CD1c-positive myeloid dendritic cell (primary cell): ENCODE measurements around the gene PCDHGB7.
"Not testable (repeated sequence)": the region's sequence is repeated elsewhere in the genome, so short reads cannot be mapped to it uniquely, and the experiment has no call there.

Experiments
- DNase-seq: peaks from one replicate; pipeline ENCODE4 v3.0.0-alpha.2; 2016; ENCODE audit errors: extremely low spot score

The PCDHGB7 gene

DNA sequence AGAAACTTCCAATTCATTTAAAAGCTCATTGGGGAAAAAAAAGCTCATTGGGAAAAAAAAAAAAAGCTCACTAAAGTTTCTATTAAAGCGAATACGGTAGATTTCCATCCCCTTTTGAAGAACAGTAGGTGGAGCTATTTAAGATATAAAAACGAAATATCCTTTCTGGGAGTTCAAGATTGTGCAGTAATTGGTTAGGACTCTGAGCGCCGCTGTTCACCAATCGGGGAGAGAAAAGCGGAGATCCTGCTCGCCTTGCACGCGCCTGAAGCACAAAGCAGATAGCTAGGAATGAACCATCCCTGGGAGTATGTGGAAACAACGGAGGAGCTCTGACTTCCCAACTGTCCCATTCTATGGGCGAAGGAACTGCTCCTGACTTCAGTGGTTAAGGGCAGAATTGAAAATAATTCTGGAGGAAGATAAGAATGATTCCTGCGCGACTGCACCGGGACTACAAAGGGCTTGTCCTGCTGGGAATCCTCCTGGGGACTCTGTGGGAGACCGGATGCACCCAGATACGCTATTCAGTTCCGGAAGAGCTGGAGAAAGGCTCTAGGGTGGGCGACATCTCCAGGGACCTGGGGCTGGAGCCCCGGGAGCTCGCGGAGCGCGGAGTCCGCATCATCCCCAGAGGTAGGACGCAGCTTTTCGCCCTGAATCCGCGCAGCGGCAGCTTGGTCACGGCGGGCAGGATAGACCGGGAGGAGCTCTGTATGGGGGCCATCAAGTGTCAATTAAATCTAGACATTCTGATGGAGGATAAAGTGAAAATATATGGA is 13.0 kb downstream of the PCDHGB7 start, which contains the start of gene PCDHGA12:
Gene PCDHGA12 (plus strand): TSS at position 176 of the 782 bp plus-strand sequence. CDS start 253 bp downstream, at position 429.
- DNase-seq, result peak; percentile 74

DNA sequence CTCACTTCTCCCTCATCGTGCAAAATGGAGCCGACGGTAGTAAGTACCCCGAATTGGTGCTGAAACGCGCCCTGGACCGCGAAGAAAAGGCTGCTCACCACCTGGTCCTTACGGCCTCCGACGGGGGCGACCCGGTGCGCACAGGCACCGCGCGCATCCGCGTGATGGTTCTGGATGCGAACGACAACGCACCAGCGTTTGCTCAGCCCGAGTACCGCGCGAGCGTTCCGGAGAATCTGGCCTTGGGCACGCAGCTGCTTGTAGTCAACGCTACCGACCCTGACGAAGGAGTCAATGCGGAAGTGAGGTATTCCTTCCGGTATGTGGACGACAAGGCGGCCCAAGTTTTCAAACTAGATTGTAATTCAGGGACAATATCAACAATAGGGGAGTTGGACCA is 13.8 kb downstream of the PCDHGB7 start:
- no peak for DNase-seq

DNA sequence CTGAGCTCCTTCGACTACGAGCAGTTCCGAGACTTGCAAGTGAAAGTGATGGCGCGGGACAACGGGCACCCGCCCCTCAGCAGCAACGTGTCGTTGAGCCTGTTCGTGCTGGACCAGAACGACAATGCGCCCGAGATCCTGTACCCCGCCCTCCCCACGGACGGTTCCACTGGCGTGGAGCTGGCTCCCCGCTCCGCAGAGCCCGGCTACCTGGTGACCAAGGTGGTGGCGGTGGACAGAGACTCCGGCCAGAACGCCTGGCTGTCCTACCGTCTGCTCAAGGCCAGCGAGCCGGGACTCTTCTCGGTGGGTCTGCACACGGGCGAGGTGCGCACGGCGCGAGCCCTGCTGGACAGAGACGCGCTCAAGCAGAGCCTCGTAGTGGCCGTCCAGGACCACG is 14.8 kb downstream of the PCDHGB7 start:
- not testable (repeated sequence) for DNase-seq

DNA sequence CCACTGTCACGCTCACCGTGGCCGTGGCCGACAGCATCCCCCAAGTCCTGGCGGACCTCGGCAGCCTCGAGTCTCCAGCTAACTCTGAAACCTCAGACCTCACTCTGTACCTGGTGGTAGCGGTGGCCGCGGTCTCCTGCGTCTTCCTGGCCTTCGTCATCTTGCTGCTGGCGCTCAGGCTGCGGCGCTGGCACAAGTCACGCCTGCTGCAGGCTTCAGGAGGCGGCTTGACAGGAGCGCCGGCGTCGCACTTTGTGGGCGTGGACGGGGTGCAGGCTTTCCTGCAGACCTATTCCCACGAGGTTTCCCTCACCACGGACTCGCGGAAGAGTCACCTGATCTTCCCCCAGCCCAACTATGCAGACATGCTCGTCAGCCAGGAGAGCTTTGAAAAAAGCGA is 15.2 kb downstream of the PCDHGB7 start:
- DNase-seq, result not testable (repeated sequence)

DNA sequence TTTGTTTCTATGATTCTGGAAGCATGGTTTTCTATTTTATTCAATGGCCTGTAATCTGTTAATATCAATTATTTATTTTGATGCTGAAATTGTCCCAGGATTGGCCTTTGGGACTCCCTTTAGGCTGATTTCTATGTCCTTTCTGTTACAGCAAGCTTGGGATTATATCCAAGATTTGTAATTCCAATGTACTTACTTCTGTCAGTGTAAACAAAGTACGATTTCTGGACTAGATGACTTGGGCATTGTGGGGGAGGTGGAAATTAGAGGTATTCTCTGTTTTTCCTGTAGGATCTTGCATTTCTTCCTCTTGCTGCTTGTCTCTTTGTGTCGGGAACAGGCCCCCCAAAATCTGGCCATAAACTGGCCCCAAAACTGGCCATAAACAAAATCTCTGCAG is 16.5 kb downstream of the PCDHGB7 start:
- no peak for DNase-seq

DNA sequence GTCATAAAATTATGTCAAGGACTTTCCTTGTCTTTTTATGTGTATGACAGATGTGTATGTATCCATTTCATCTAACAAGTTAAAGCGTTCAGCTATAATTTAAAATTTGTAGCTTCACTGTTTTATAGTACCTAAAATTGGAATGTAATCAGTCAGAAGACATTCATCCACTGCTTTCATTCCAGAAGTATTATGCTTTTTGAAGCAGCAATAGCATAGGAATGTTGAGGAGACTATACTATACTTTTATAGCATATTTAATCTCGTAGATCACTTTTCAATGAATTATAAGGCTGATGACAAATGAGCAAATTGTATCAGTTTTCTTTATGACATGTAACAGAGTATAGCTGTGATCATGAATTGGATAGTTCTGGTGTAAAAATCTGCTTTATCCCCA is 19.7 kb downstream of the PCDHGB7 start:
- no peak for DNase-seq

DNA sequence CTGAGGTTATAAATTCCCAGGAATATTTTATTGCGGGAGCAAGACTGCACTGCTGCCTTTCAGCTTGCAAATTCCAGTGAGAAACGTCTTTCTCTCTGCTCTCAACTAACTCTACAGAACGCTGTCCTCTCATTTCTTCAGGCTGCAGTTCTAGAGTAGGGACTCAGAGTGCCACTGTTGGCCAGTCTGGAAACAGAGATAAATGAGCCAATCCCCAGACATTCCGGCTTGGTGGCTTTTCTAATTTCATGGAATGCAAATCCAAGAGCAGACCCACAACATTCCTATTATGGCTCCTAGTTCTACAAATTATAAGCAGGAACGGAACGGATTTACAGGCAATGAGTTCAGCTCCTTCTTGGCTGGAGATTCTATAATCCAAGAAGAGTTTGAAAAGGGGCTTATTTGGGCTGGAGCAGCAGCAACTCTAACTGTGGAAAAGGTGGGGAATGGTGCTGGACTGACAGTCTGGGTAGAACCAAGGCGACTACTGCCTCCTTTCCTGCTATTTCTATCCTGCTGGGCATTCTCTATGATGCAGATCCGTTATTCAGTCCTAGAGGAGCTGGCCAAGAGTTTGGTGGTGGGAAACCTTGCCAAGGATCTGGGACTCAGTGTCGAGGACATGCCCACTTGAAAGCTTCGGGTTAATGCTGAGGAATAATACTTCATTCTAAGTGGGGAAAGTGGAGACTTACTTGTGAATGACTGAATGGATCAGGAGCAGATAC is 22.1 kb downstream of the PCDHGB7 start:
- DNase-seq, result no peak

DNA sequence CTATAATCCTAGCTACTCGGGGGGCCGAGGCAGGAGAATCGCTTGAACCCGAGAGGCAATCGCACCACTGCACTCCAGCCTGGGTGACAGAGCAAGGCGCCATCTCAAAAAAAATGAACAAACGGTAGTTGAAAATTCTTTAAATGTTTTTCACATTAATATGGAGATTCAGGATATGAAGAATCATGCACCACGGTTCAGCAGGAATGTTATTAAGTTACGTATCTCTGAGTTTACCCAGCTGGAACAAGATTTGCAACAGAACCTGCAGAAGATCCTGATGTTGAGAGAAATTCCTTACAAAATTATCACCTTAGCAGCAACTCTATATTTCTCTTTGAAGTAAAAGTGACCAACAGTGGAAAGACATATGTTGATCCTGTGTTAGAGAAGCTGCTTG is 22.9 kb downstream of the PCDHGB7 start:
- no peak for DNase-seq

DNA sequence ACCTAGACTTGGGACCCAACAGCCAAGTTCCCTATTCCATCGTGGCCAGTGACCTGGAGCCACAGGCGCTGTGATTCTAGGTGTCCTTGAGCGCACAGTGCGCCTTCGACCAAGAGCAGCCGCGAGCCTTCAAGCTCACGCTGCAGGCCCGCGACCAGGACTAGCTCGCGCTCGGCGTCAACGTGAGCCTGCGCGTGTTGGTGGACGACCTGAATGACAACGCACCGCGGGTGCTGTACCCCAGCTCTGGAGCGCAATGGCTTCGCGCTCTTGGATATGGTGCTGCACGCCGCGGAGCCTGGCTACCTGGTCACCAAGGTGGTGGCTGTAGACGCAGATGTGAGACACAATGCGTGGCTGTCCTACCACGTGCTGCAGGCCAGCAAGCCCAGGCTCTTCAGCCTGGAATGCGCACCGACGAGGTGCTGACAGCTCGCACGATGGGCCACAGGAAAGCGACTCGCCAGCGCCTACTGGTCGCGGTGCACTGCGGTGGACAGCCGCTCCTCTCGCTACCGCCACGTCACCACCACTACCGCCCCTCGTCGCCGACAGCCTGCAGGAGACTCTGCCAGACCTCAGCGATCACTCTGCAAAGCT is 24.2 kb downstream of the PCDHGB7 start:
- no peak for DNase-seq

DNA sequence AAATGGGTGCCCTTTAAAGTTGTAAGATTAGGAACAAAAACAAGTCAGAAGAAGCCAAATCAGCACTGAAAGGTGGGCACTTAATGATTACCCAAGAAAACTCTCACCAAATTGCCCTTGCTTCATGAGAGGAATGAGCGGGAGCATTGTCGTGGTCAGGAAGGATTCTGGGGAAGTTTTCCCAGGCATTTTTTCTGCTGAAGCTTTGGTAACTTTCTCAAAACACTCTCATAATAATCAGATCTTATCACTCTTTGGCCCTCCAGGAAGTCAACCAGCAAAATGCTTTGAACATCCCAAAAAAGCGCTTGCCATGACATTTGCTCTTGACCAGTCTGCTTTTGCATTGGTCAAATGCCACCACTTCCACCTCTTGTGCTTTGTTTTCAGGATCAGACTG is 47.9 kb downstream of the PCDHGB7 start:
- no peak for DNase-seq
